ENCODE results near the gene CLEC18A.
"Not testable (repeated sequence)": the region's sequence is repeated elsewhere in the genome, so short reads cannot be mapped to it uniquely, and the experiment has no call there.

Gene CLEC18A

DNA sequence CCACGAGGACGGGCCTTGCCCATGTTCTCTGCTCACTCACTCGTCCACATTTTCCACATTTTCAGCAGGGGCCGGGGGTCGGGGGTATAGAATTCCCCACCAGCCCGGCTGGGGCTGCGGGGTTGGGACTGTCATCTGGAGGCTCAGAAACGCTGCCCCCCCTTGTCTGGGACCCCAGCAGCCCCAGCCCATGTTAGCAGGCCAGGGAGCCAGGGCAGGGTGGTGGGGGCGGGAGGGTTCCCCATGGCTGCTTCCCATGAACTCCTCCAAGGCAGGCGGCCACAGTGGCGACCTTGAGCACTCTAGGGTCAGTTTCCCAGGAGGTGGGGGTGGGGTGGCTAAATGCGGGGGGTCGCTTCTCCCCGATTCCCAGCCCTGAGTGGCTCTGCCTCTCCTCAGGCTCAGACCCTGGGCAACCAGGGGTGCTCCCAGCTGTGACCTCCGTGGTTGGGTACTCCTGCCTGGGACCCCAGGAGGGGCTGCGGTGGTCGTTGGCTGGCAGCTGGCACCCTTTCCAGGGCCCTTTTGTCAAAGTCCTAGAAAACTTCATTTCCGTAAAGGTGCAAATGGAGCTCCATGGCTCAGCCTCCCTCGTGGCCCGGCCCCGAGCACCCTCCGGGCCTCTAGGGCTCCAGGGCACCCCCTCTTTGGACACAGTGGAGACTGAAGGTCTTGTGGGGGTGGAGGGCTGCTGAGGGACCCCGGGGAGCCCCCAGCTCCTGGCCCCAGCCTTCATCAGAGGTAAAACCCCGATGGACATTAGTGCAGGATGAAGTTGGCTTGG lies 1.6 kb downstream of the CLEC18A start:
- DNase-seq: not testable (repeated sequence)

GRCh38 chr16:69954241-69954640 lies 3.1 kb downstream of the CLEC18A start:
- DNase-seq: not testable (repeated sequence)

- DNase-seq: not testable (repeated sequence)
Measured at GRCh38 chr16:69963312-69963711, 12.2 kb downstream of the CLEC18A start.

DNA sequence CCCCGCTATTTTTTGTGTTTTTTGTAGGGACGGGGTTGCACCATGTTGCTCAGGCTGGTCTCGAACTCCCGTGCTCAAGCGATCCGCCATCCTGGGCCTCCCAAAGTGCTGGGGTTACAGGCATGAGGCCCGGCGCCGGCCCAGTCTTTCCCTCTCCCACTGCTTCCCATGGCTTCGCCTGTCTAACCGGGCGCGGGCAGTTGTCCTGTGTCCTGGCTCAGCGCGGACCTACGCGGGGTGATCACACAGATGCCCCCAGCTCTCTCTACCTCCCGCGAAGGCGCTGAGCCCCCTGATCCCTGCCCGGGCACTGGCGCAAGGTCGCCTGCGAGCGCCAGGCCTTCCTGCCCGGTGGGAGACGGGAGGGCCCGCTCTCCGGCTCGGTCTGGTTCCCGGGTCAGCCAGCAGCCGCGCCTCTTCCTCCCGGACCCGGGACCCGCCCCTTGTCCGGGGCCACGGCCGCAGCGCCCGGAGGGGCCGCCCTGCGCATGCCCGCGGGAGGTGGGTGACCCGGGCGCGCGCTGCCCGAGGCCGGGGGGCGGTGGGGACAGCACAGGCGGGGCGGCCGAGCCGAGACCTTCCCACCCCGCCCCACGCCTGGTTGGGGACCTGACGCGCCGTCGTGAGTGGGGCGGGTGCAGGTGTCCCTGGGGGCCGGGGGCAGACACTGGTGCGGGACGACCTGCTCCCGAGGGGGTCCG lies 14.0 kb downstream of the CLEC18A start:
- DNase-seq: not testable (repeated sequence)

- DNase-seq: not testable (repeated sequence)
Measured at GRCh38 chr16:69965661-69966054, 14.5 kb downstream of the CLEC18A start.

DNA sequence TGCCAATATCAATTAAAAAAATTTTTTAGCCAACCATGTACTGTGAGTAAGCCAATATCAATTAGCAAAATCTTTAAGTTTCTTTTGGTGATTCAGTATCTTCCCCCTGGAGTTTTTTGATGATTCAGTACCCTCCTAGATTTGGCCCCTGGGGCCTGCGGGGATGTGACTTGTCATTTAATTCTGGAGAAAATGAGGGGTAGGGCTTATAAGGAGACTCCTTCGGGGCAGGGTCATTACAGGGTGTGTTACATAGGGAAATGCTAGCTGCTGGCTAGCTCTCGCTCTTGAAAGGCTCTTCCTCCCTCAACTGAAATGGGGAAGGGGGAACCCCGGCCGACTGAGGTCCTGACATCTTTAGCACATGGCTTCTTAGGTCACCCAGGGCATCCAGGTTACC lies 16.6 kb downstream of the CLEC18A start:
- not testable (repeated sequence) for DNase-seq

GRCh38 chr16:69968125-69968524 lies 17.0 kb downstream of the CLEC18A start:
- not testable (repeated sequence) for DNase-seq

DNA sequence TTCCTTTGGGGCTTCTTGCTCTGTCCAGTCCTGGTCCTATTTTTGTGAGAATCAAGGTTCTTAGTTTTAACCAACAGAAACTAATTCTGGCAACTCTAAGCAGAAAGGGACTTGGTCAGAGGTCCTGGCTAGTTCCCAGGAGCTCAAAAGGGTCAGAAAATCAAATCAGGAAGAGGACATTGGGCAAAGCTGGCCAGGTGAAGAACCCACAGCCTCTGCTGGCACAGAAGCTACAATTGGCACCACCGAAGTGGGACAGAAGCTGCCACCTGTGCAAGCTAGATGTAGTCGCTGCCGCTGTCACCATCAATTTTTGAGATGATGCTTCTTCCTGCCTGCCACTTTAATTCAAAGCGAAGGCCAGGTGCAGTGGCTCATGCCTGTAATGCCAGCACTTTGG lies 18.5 kb downstream of the CLEC18A start:
- DNase-seq: not testable (repeated sequence)

- DNase-seq: not testable (repeated sequence)
Measured at GRCh38 chr16:69972120-69972519, 21.0 kb downstream of the CLEC18A start.

DNA sequence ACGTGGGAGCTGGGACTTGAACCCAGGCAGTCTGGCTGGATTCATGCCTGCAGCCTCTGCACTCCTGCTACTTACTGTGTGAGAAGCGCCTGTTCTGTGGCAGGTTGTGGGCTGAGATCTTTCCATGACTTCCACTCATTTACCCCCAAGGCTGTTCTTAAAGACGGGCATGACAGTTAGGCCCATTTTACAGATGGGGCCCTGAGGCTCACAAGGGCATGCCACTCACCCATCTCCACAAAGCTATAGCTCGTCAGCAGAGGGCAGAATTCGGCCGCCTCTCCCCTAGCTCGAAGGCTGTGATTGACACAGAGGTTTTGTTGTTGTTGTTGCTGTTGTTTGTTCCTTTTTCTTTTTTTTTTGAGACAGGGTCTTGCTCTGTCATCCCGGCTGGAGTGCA lies 21.8 kb downstream of the CLEC18A start:
- DNase-seq: not testable (repeated sequence)

DNA sequence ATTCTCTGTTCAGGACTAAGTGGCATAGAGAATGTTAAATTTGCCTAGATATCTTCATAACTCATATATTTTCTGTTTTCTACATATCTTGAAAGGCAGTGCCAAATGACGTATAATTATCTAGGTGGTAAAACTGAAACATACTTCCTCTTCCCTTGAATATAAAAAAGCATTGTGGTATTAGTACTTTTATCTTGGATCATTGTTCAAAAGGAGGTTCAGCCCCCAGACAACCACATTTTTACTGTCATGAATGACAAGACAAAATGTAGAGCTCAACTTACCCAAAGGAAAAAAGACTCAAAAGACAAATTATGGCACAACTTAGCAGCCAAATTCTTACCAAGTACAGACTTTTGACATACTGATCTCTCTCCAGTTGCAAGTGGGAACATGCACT lies 34.1 kb downstream of the CLEC18A start:
- not testable (repeated sequence) for DNase-seq

DNA sequence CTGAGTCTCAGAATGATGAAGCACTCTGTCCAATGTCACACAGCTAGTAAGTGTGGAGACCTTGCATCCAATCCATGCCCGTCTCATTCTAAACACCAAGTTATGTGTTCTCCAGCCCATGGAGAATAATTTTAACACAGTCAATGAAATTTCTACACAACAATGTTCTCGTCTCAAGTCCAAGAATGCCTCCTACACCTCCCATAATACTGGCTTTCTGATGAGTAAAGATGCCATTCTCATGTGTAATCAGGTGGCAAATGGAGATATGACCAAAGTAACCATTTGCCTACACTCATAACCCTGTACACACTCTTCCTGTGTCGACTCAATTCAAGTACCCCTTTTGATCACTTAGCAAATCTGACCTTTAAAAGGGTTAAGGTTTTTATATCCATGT lies 46.8 kb downstream of the CLEC18A start:
- not testable (repeated sequence) for DNase-seq

GRCh38 chr16:69999801-70000200 lies 48.7 kb downstream of the CLEC18A start:
- not testable (repeated sequence) for DNase-seq

GRCh38 chr16:70003511-70003910 lies 52.4 kb downstream of the CLEC18A start:
- DNase-seq: not testable (repeated sequence)

DNA sequence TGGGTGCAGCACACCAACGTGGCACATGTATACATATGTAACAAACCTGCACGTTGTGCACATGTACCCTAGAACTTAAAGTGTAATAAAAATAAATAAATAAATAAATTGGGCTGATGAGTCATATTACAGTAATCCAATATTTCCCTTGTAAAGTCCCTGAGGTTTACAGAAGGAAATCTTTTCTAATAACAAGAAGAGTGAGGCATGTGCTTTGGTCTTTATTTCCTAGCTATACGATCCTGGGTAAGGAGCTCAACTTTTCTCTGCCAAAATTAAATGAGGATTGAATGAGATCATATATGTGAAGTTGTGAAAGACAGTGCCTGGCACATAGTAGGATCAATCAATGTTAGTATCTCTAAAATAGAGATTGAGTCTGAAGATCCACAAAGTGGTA lies 57.5 kb downstream of the CLEC18A start:
- not testable (repeated sequence) for DNase-seq

- not testable (repeated sequence) for DNase-seq
Measured at GRCh38 chr16:70010615-70011014, 59.5 kb downstream of the CLEC18A start.

- DNase-seq: not testable (repeated sequence)
Measured at GRCh38 chr16:70011120-70011519, 60.0 kb downstream of the CLEC18A start.

- not testable (repeated sequence) for DNase-seq
Measured at GRCh38 chr16:70012354-70012753, 61.2 kb downstream of the CLEC18A start.

DNA sequence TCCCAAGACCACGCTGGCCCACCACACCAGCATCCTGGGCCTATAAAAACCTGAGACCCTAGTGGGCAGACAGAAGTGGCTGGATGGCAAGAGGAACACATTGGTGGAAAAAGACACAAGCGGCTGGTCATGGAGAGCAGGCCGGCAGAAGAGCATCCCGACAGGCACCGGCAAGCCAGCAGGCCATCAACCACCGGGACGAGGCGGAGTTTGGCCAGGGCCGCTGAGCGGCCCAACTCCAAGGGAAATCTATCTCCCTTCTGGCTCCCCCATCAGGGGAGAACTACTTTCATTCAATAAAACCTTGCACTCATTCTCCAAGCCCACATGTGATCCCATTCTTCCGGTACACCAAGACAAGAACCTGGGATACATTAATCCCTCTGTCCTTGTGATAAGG lies 61.8 kb downstream of the CLEC18A start:
- DNase-seq: not testable (repeated sequence)

Data from effector CD8-positive, alpha-beta T cell (primary cell).